NCI-H1694 (cell line): ENCODE measurements around the gene CEP57.

Source experiments
- DNase-seq: peaks from one replicate; lab custom pipeline; 2025; lab: John Stamatoyannopoulos, UW

The CEP57 gene

DNA sequence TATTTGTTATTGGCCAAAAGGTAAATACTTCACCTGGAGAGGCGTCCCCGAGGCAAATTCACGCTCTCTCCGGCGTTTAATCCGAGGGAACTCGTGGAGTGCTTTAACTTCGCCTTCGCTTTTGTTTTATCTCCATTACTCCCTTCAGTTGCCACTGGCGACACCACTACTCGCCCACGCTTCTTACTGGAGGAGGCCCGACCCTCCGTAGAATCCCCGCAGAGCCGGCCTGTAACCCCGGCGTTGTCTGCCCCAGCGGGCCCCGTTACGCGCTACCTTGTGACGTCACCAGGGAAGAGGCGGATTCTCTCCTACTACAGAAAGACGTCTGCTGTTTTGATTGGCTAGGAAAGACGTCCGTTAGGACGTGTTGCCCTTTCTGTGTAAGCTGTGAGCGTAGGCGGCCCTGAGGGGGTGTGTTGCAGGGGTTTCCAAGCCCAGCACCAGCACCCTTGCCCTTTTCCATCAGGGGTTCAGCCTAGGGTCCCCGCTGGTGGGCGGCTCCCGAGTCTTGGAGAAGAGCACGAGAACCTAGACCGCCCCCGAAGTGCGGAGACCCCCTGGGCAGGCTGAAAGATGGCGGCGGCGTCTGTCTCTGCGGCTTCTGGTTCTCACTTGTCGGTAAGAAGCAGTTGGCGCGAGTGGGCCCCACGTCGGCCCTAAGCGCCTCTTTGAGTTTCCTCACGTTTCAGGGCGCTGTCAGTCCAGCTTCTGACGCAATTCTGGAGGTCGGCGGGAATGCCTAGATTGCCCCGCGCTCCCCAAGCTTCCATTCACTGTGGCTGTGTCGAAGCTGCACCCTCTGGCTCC, at the start of gene CEP57:
Gene CEP57 (plus strand): TSS at position 376 of the 810 bp plus-strand sequence. CDS start 201 bp downstream, at position 577.
- DNase-seq = peak; percentile 69

- DNase-seq = no peak
These were observed 40.2 kb upstream of the CEP57 start for GRCh38 chr11:95750101-95750500.

GRCh38 chr11:95751515-95751914, 38.8 kb upstream of the CEP57 start:
- no peak for DNase-seq

DNA sequence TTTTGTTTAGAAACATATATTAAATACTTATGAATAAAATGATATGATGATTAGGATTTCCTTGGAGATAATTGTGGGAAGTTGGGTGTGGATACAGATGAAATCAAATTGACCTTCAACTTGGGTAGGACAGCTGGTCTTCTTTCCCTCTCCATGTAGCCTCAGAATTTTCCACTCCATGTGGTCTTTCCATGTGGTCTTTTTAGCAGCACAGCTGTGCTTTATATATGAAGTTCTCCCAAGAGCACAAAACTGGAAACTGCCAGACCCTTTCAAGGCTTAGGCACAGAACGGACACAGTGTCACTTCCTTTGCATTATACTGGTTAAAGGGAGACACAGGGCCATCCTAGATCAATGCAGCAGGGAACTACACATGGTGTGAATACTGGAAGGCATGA, 29.4 kb upstream of the CEP57 start:
- no peak for DNase-seq

DNA sequence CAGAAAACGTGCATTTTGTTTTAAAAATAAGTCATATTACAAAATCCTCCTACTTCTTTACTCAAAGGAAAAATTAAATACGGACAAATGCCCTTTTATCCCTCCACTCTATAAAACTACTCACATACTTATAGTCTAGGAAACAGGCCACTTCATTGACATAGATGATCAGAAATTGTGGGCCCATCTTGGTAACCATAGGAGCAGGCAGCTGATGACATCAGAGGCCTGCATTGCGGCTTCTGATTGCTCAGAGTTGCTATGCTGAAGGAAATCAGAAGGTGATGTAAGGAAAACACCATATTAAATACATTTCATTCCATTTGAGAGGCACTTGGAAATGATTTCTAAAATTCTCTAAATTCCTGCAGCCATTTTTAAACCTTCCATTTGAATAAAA, 27.8 kb upstream of the CEP57 start:
- DNase-seq = no peak

DNA sequence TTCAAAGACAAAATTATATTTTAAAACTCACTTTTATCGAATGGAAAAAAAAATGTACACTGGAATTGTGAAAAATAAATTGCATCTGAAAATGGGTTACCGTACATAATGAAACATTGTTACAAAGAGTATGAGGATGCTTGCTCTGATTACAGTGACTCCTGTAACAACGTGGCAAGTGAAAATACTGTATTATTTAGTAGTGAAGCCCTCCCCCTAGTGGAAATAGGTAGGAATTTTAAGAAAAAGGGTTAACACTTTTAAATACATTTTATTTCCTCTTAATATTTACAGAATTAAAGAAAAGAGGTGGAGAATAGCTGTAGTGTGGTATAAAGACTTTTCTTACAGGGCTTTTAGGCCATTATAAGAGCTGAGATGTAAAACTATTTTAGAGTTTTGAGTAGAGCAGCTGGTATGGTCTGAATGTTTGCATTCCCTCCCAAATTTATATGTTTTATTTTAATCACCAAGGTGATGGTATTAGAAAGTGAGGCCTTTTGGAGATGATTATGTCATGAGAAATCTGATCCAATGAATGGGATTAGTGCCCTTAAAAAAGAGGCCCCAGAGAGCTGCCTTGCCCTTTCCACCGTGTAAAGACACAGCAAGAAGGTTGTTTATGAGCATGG, 25.9 kb upstream of the CEP57 start:
- DNase-seq = peak; percentile 2

- no peak for DNase-seq
These were observed 23.6 kb upstream of the CEP57 start for GRCh38 chr11:95766701-95767100.

DNA sequence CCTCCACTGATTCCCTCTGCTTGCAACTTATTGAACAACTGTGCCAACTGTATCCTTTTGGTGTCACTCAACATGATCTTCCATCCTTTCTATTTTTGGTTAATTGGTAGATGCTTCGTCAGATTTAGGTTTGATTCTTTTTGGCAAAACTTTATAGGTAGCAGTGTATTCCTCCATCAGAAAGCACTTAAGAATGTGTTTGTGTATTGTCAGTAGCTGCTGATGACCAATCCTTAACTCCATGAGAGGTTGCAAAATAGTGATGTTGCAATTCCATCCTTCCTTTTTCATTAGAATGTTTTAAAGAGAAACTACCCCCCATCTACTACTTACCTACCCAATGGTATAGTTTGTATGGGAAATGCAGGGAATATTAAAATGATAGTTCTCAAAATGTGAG, 22.8 kb upstream of the CEP57 start:
- DNase-seq = no peak

- no peak for DNase-seq
These were observed 21.8 kb upstream of the CEP57 start for GRCh38 chr11:95768521-95768920.

DNA sequence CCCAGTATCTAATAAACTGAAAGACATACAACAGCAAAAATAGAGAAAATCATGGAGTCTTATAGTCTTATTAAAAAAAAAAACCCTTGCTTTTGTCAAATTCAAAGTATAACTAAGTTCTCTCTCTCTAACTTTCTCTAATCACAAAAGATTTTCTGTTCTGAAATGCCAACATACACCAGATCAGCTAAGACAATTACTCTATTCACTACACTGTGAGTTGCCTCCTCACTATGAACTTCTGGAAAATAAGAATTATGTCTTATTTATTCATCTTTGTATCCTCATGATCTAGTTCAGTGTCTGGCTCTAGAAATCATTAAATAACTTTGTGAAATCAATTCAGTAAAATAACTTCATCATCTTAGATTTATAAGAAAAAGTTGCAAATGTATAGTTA, 13.4 kb upstream of the CEP57 start:
- DNase-seq = no peak

DNA sequence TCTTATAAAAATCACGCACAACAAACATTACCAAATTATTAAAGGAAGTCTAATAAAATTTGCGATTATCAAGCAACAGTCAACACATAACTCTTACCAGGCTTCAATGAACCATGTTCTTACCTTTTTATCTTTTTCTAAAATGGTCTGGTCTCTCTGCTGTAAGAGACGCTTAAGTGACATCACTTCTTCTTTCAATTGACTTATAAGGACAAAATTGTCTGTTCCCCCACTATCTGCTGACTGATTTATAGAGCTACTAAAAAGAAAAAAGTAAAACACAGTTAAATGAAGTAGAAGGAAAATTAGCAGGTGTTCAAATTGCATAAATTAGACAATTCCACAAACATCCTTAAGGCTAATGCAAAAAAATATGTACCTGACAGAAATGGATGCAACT, 11.6 kb upstream of the CEP57 start:
- no peak for DNase-seq

GRCh38 chr11:95780544-95780943, 9.8 kb upstream of the CEP57 start:
- DNase-seq = no peak

- DNase-seq = no peak
These were observed 1.3 kb upstream of the CEP57 start for GRCh38 chr11:95788921-95789505.

GRCh38 chr11:95789506-95790122, 684 bp upstream of the CEP57 start, which contains the start of gene FAM76B:
Gene FAM76B, minus strand, starts transcription at chr11:95789782. Its CDS starts 304 bp downstream, at chr11:95789478.
- peak; percentile 67 for DNase-seq

- no peak for DNase-seq
These were observed 823 bp downstream of the CEP57 start for GRCh38 chr11:95790933-95791708.

DNA sequence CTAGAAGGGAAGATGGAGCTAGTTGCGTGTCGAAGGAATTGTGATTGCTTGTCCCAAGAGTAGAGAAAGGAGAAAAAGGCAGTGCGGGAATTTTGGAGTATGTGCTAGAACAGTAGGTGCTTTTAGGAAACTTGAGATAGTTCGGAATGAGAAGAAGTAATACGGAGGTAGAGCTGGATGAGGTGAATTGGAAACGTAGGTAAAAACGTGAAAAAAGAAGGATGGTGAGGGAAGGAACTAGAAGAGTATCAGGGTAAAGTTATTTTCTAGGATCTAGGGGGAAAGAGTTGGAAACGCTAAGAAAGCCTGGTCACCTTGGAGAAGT, 1.4 kb downstream of the CEP57 start:
- DNase-seq = no peak

- DNase-seq = no peak
These were observed 1.9 kb downstream of the CEP57 start for GRCh38 chr11:95792200-95792599.

GRCh38 chr11:95792700-95793099, 2.4 kb downstream of the CEP57 start:
- DNase-seq = no peak

- no peak for DNase-seq
These were observed 2.8 kb downstream of the CEP57 start for GRCh38 chr11:95793116-95793515.

GRCh38 chr11:95794086-95794485, 3.8 kb downstream of the CEP57 start:
- DNase-seq = no peak

DNA sequence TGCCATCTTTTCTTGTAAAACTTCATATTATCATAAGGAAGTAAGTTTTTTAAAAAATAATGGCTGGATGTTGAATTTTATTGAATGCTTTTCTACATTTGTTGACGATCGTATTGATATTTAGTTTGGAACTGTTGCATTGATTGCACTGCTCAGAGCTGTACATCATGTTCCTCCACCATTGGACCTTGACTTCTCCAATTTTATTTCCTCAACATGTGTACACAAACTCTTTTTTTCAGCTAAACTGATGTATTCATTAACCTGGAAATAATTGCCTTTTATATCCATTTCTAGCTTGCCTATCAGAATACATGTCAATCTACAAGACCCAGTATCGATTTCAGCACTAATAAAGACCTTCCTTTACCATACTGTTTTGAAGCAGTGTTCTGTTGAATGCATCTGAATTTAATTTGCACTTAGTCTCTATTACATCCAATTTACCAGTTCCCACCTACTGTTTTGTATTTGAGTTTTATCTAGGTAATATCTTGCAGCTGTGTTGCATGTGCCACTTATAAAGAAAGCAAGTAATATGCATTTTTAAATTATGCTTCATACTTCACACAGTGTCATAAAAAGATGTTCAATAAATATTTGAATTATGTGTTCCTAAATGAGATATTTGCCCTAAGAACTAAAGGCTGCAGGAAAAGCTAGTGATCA, 5.5 kb downstream of the CEP57 start:
- no peak for DNase-seq

DNA sequence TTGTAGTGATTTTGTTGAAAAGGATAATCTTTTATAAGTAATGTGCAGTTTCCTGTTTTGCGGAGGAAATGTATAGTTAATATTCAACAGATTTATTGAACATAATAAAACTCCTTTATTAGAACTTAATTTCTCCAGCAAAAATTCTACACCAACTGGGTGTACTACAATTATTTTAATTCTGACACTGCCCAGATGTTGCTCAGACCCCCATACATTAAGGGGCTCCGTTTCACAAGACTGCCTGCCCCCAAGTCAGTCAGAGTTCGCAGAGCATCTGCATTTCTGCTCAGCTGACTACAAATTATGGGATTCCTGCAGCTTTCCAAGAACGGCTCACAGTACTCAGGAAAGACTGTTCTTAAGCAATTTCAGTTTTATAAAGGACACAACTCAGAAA, 6.2 kb downstream of the CEP57 start:
- no peak for DNase-seq
